Osteocyte (in vitro differentiated cells): ENCODE measurements around the gene MYH10. TPM values are rescaled to one million over a fixed set of nuclear protein-coding genes. Genes with fewer than 3 reads are reported as not detected.
A peak's percentile ranks its signal among the peaks of the same experiment; 100 is the strongest.

Experiments
- DNase-seq: peaks from one replicate; pipeline ENCODE4 v3.0.0; 2021; ENCODE audit warnings: mixed read lengths; ENCODE audit not compliant: unreplicated experiment; ENCODE audit errors: extremely low spot score
- H3K27ac Mint-ChIP-seq: one replicate; pipeline ENCODE4 v1.8.0; 2021; ENCODE audit warnings: mild to moderate bottlenecking, mixed read lengths; ENCODE audit not compliant: unreplicated experiment
- H3K27me3 Mint-ChIP-seq: one replicate; pipeline ENCODE4 v1.8.0; 2021; ENCODE audit warnings: mixed read lengths; ENCODE audit not compliant: unreplicated experiment
- H3K36me3 Mint-ChIP-seq: one replicate; pipeline ENCODE4 v1.8.0; 2021; ENCODE audit warnings: mixed read lengths; ENCODE audit not compliant: unreplicated experiment
- H3K4me1 Mint-ChIP-seq: one replicate; pipeline ENCODE4 v1.8.0; 2021; ENCODE audit warnings: mixed read lengths; ENCODE audit not compliant: unreplicated experiment
- H3K4me3 Mint-ChIP-seq: one replicate; pipeline ENCODE4 v1.8.0; 2021; ENCODE audit warnings: mild to moderate bottlenecking, moderate library complexity, mixed read lengths; ENCODE audit not compliant: unreplicated experiment
- H3K9me3 Mint-ChIP-seq: one replicate; pipeline ENCODE4 v1.8.0; 2021; ENCODE audit warnings: mixed read lengths; ENCODE audit not compliant: unreplicated experiment
- CTCF ChIP-seq: fragments of 200-600 bp; sonication (generic); IDR thresholded peaks from 2 replicates; pipeline ENCODE4 v1.5.0; 2021; ENCODE audit warnings: antibody characterized with exemption, mild to moderate bottlenecking, moderate library complexity
- total RNA-seq: library from RNA; stranded (reverse); gene quantifications from 2 replicates; pipeline ENCODE4 v1.2.1, GENCODE V29; 2021

MYH10 gene
- total RNA-seq, 1 donor from 2014 or later, result 110 TPM

GRCh38 chr17:8488901-8489300 lies 141.6 kb downstream of the MYH10 start:
- Mint-ChIP-seq H3K4me1 (peaks cover 10% of the 10 kb centered on the region), H3K27me3 (no peaks in the 10 kb centered on the region), H3K36me3 (peaks cover 72% of the 10 kb centered on the region), H3K27ac (peak overlapping the region; percentile 66), H3K4me3 (no peak overlapping the region), H3K9me3 (peaks cover 12% of the 10 kb centered on the region)
- TF ChIP-seq CTCF, result no peak
- no peak for DNase-seq

- Mint-ChIP-seq H3K36me3 (peaks cover 73% of the 10 kb centered on the region), H3K4me3 (no peak overlapping the region), H3K4me1 (peaks cover 10% of the 10 kb centered on the region), H3K9me3 (peaks cover 12% of the 10 kb centered on the region), H3K27me3 (no peaks in the 10 kb centered on the region), H3K27ac (peak overlapping the region; percentile 66)
- TF ChIP-seq CTCF, result no peak
- DNase-seq, result no peak
These were observed 142.0 kb downstream of the MYH10 start for GRCh38 chr17:8488491-8488890.

- no peak for DNase-seq
- Mint-ChIP-seq H3K36me3 (peaks cover 79% of the 10 kb centered on the region), H3K27me3 (no peaks in the 10 kb centered on the region), H3K4me3 (no peak overlapping the region), H3K4me1 (peaks cover 10% of the 10 kb centered on the region), H3K9me3 (peaks cover 12% of the 10 kb centered on the region), H3K27ac (no peak overlapping the region)
- TF ChIP-seq CTCF, result no peak
These were observed 142.8 kb downstream of the MYH10 start for GRCh38 chr17:8487743-8488142.

GRCh38 chr17:8487130-8487645 lies 143.3 kb downstream of the MYH10 start:
- Mint-ChIP-seq H3K27ac (no peak overlapping the region), H3K4me1 (peaks cover 10% of the 10 kb centered on the region), H3K9me3 (peaks cover 12% of the 10 kb centered on the region), H3K36me3 (peaks cover 79% of the 10 kb centered on the region), H3K27me3 (no peaks in the 10 kb centered on the region), H3K4me3 (no peak overlapping the region)
- DNase-seq, result no peak
- no peak for TF ChIP-seq CTCF

- H3K4me1 Mint-ChIP-seq, result peaks cover 10% of the 10 kb centered on the region
- peaks cover 12% of the 10 kb centered on the region for H3K9me3 Mint-ChIP-seq
- no peak for DNase-seq
- H3K27me3 Mint-ChIP-seq, result no peaks in the 10 kb centered on the region
- H3K36me3 Mint-ChIP-seq, result peaks cover 73% of the 10 kb centered on the region
- no peak overlapping the region for H3K27ac Mint-ChIP-seq
- TF ChIP-seq CTCF, result no peak
- H3K4me3 Mint-ChIP-seq, result no peak overlapping the region
These were observed 145.0 kb downstream of the MYH10 start for GRCh38 chr17:8485491-8485890.
